IMR-90 (cell line): Measurements from ENCODE around the gene CUL9. TPM values are rescaled to one million over a fixed set of nuclear protein-coding genes. Genes with fewer than 3 reads are reported as not detected.

Experiments used
- ATAC-seq: fragments of 200-7000 bp; cut with Tn5 transposase; 2 replicates; pipeline ENCODE4 v1.9.1; 2020; ENCODE audit warnings: low read depth, mild to moderate bottlenecking, moderate library complexity
- BruUV-seq: library from RNA; stranded (reverse); fragments of 400-500 nt; replicated peaks from 2 replicates; lab custom pipeline; 2021; lab: Mats Ljungman, UMichigan
- CTCF ChIA-PET: fragments of 300-600 bp; formaldehyde crosslinking; extraction: SDS; loops from one replicate; lab custom pipeline; 2021; ENCODE audit warnings: antibody characterized with exemption; lab: Yijun Ruan, JAX
- POLR2A ChIA-PET: fragments of 300-600 bp; sonication (Branson Sonifier 250); formaldehyde crosslinking; loops from one replicate; lab custom pipeline; 2022; ENCODE audit warnings: antibody characterized with exemption; ENCODE audit not compliant: unreplicated experiment; lab: Charles Lee
- DNase-seq: peaks from one replicate; pipeline ENCODE4 v3.0.0; 2013
- H2AFZ ChIP-seq: replicated peaks from 2 replicates; pipeline ENCODE3; 2013; ENCODE audit warnings: low read length, mild to moderate bottlenecking; ENCODE audit not compliant: poor library complexity
- H2AK5ac ChIP-seq: 2 replicates; pipeline ENCODE4 v1.6.1; 2013; ENCODE audit warnings: low read depth, low read length, inconsistent platforms
- H2AK9ac ChIP-seq: replicated peaks from 2 replicates; pipeline ENCODE3; 2013; ENCODE audit warnings: mild to moderate bottlenecking, low read depth, low read length, moderate library complexity; ENCODE audit not compliant: poor library complexity
- H2BK120ac ChIP-seq: 2 replicates; pipeline ENCODE4 v1.6.1; 2013; ENCODE audit warnings: low read depth, low read length, inconsistent platforms
- H2BK15ac ChIP-seq: 3 replicates; pipeline ENCODE4 v1.6.1; 2013; ENCODE audit warnings: low read depth, low read length, inconsistent platforms
- H2BK20ac ChIP-seq: 2 replicates; pipeline ENCODE4 v1.6.1; 2013; ENCODE audit warnings: low read depth, mild to moderate bottlenecking, inconsistent platforms, low read length, moderate library complexity
- H2BK5ac ChIP-seq: 2 replicates; pipeline ENCODE4 v1.6.1; 2013; ENCODE audit warnings: mild to moderate bottlenecking, low read depth, low read length, inconsistent platforms; ENCODE audit not compliant: poor library complexity, severe bottlenecking
- H3K14ac ChIP-seq: replicated peaks from 2 replicates; pipeline ENCODE4 v1.6.1; 2013; ENCODE audit warnings: low read depth, low read length, inconsistent platforms
- H3K18ac ChIP-seq: 2 replicates; pipeline ENCODE4 v1.6.1; 2013; ENCODE audit warnings: low read depth, low read length, control low read depth
- H3K23ac ChIP-seq: 2 replicates; pipeline ENCODE4 v1.6.1; 2013; ENCODE audit warnings: low read depth, low read length, inconsistent platforms
- H3K27ac ChIP-seq: 2 replicates; pipeline ENCODE4 v1.5.1; 2013; ENCODE audit warnings: mild to moderate bottlenecking, control low read depth, low read length; ENCODE audit not compliant: insufficient read depth
- H3K27me3 ChIP-seq: 2 replicates; pipeline ENCODE4 v1.6.1; 2013; ENCODE audit warnings: low read length; ENCODE audit not compliant: control insufficient read depth, insufficient read depth
- H3K36me3 ChIP-seq: 2 replicates; pipeline ENCODE4 v1.6.1; 2013; ENCODE audit warnings: low read length, mixed read lengths; ENCODE audit not compliant: control insufficient read depth, insufficient read depth
- H3K4ac ChIP-seq: 2 replicates; pipeline ENCODE4 v1.6.1; 2013; ENCODE audit warnings: low read depth, low read length, inconsistent platforms
- H3K4me1 ChIP-seq: 2 replicates; pipeline ENCODE4 v1.6.1; 2013; ENCODE audit warnings: low read length, mixed read lengths; ENCODE audit not compliant: control insufficient read depth, insufficient read depth
- H3K4me2 ChIP-seq: 2 replicates; pipeline ENCODE4 v1.6.1; 2013; ENCODE audit warnings: low read depth, mild to moderate bottlenecking, control low read depth, low read length, moderate library complexity
- H3K4me3 ChIP-seq: 2 replicates; pipeline ENCODE4 v1.5.1; 2013; ENCODE audit warnings: low read depth, mild to moderate bottlenecking, control low read depth, low read length, moderate library complexity; ENCODE audit not compliant: insufficient read depth
- H3K56ac ChIP-seq: 2 replicates; pipeline ENCODE4 v1.6.1; 2013; ENCODE audit warnings: low read length, inconsistent platforms; ENCODE audit not compliant: insufficient read depth; ENCODE audit errors: extremely low read depth
- H3K79me1 ChIP-seq, 2 experiments: 2 replicates each; pipeline ENCODE4 v1.6.1; 2013; ENCODE audit warnings: low read length in 2 of 2, inconsistent platforms in 1 of 2, low read depth in 1 of 2
- H3K9ac ChIP-seq: 2 replicates; pipeline ENCODE4 v1.6.1; 2013; ENCODE audit warnings: low read depth, low read length, control low read depth
- H3K9me1 ChIP-seq: 2 replicates; pipeline ENCODE4 v1.6.1; 2013; ENCODE audit warnings: low read length, inconsistent platforms; ENCODE audit not compliant: insufficient read depth
- H3K9me3 ChIP-seq: 2 replicates; pipeline ENCODE4 v1.6.1; 2013; ENCODE audit warnings: low read length; ENCODE audit not compliant: control insufficient read depth, insufficient read depth
- H4K20me1 ChIP-seq: 2 replicates; pipeline ENCODE4 v1.6.1; 2013; ENCODE audit warnings: low read length, inconsistent platforms; ENCODE audit not compliant: insufficient read depth
- H4K5ac ChIP-seq: 2 replicates; pipeline ENCODE4 v1.6.1; 2013; ENCODE audit warnings: mild to moderate bottlenecking, low read depth, low read length, control low read depth
- H4K8ac ChIP-seq, 2 experiments: 2 replicates each; pipeline ENCODE4 v1.6.1; 2013; ENCODE audit warnings: low read depth in 2 of 2, low read length in 2 of 2, control low read depth in 1 of 2, inconsistent platforms in 1 of 2
- H4K91ac ChIP-seq: 2 replicates; pipeline ENCODE4 v1.6.1; 2013; ENCODE audit warnings: low read depth, low read length, inconsistent platforms; ENCODE audit not compliant: insufficient read depth
- BHLHE40 ChIP-seq: fragments of 150-350 bp; IDR thresholded peaks from 2 replicates; pipeline ENCODE4 v1.6.1; 2016; ENCODE audit warnings: mild to moderate bottlenecking, low read depth, low read length
- CEBPB ChIP-seq: IDR thresholded peaks from 2 replicates; pipeline ENCODE4 v1.6.1; 2012; ENCODE audit warnings: low read depth, low read length, improper control_type of control experiment
- CHD1 ChIP-seq: IDR thresholded peaks from 2 replicates; pipeline ENCODE4 v1.6.1; 2012; ENCODE audit warnings: low read depth, low read length, improper control_type of control experiment
- RAD21 ChIP-seq: IDR thresholded peaks from 2 replicates; pipeline ENCODE4 v1.6.1; 2012; ENCODE audit warnings: low read length, improper control_type of control experiment
- RCOR1 ChIP-seq: IDR thresholded peaks from 2 replicates; pipeline ENCODE4 v1.6.1; 2012; ENCODE audit warnings: mild to moderate bottlenecking, low read length, improper control_type of control experiment; ENCODE audit not compliant: insufficient replicate concordance
- SMC3 ChIP-seq: fragments of 150-350 bp; IDR thresholded peaks from 2 replicates; pipeline ENCODE4 v1.6.1; 2016; ENCODE audit warnings: low read depth, mild to moderate bottlenecking, antibody characterized with exemption, low read length, moderate library complexity
- WGBS, 2 experiments: methylation state at CpG; one replicate each; pipeline versions ENCODE4 v1.1.5 to v1.1.7; 2013; ENCODE audit warnings: missing lambda C conversion rate in 2 of 2; ENCODE audit not compliant: insufficient read length in 1 of 2; ENCODE audit errors: extremely low coverage in 2 of 2; 5-methylcytosine and 5-hydroxymethylcytosine counted together
- dilution Hi-C: fragments of 300-500 bp; cut with HindIII; formaldehyde crosslinking; loops from one replicate; pipeline ENCODE4 v1.14.3; 2018; ENCODE audit warnings: low sequenced_read_pairs; ENCODE audit not compliant: unreplicated experiment
- in situ Hi-C: fragments of 300-500 bp; cut with MboI; formaldehyde crosslinking; loops from 3 replicates; pipeline ENCODE4 v1.14.3; 2019; ENCODE audit warnings: low sequenced_read_pairs, inconsistent platforms, mixed read lengths
- intact Hi-C: fragments of 100-400 bp; cut with micrococcal nuclease; formaldehyde crosslinking; loops from 2 replicates; pipeline ENCODE4 v1.10.0; 2022
- polyA plus RNA-seq, 3 experiments: library from polyadenylated mRNA; depleted of rRNA; stranded (reverse); fragments of >200 nt; gene quantifications; 2 replicates each; pipeline ENCODE4 v1.2.3, GENCODE V29; 2012; ENCODE audit warnings: low replicate concordance in 1 of 3
- total RNA-seq: library from RNA; depleted of rRNA; stranded (reverse); fragments of >200 nt; gene quantifications from 2 replicates; pipeline ENCODE4 v1.2.3, GENCODE V29; 2012

The CUL9 gene
- total and polyA plus RNA-seq, 2 of the 4 experiments (the other 2 are of a cell fraction) = 7.7 to 19.5 TPM

DNA sequence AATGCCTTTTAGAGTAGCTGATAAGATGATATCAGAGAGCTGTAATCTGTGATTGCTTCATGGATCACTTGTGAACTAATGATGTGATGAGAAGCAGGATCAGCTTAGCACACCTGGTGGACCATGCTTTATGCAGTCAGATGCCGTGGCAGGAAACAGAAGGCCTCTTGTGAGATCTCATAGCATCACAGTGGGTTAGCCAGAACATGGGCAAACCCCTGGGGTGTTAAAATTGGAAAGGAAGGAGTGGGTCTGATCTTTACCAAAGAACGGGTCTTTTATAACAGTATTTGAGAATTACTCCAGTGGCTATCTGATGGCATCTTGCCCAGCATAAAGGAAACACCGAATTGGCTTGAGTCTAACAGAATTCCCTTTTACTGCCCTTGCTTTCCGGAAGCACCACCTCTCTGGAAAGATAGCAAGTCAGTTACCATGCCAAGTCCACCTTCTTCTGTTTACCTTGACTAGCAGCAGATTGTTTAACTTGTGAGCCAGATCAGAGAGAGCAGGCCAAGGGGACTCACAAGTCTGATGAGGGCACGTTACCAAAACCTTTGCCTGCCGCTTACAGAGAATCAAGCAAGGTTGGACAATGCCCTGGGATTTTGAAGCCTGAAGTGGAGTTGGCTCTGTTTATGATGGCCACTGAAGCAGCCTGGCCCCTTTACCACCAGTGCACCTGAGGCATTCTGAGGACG lies 31.8 kb upstream of the CUL9 start (continued):
- TF ChIP-seq BHLHE40 = no peak

DNA sequence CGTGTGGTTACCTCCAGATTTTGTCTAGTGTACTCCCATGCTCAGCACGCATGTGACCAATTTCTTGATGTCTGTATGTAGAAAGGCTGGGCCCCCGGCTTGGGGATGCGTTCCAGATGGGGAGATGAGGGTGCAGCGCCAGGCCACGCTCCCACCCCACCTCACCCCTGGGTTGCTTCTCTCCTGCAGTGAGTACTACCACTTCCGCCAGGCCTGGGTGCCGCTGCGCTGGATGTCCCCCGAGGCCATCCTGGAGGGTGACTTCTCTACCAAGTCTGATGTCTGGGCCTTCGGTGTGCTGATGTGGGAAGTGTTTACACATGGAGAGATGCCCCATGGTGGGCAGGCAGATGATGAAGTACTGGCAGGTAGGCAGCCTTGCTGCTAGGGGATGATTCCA lies 22.4 kb upstream of the CUL9 start:
- dilution Hi-C loops = no loop called here
- H2BK15ac ChIP-seq = no peak overlapping the region
- H2AK9ac ChIP-seq = no peak overlapping the region
- H2AFZ ChIP-seq = no peak overlapping the region
- H3K79me1 ChIP-seq = no peaks in the 10 kb centered on the region; a peak in 1 of 4 replicates
- no peak for DNase-seq
- BruUV-seq = no TSS peak
- no CpG with 5 or more reads among the region's 11 CpGs for WGBS, 2 experiments
- H4K5ac ChIP-seq = no peak overlapping the region
- H3K36me3 ChIP-seq = peaks cover 39% of the 10 kb centered on the region
- no peak overlapping the region for H3K27ac ChIP-seq
- intact Hi-C loops = no loop called here
- H3K4ac ChIP-seq = no peak overlapping the region
- no peak overlapping the region for H4K8ac ChIP-seq
- H2BK120ac ChIP-seq = no peak overlapping the region
- in situ Hi-C loops = no loop called here
- no peak overlapping the region for H3K9ac ChIP-seq
- H3K9me1 ChIP-seq = no peaks in the 10 kb centered on the region
- no peak overlapping the region for H3K4me2 ChIP-seq
- H3K23ac ChIP-seq = no peak overlapping the region
- CTCF ChIA-PET = no interaction called here
- no peak overlapping the region for H2BK20ac ChIP-seq
- H2AK5ac ChIP-seq = no peak overlapping the region
- no peak for TF ChIP-seq RCOR1
- TF ChIP-seq CHD1 = no peak
- no peak for TF ChIP-seq RAD21
- TF ChIP-seq CEBPB = no peak
- no peak for TF ChIP-seq SMC3
- H3K9me3 ChIP-seq = no peaks in the 10 kb centered on the region
- no peak overlapping the region for H2BK5ac ChIP-seq
- no peak overlapping the region for H3K14ac ChIP-seq
- no peak overlapping the region for H3K56ac ChIP-seq
- POLR2A ChIA-PET = no interaction called here
- H4K20me1 ChIP-seq = no peaks in the 10 kb centered on the region; the same call in 1 of the 2 replicates
- H3K18ac ChIP-seq = no peak overlapping the region
- H3K27me3 ChIP-seq = no peaks in the 10 kb centered on the region
- H3K4me3 ChIP-seq = no peak overlapping the region
- H4K91ac ChIP-seq = no peak overlapping the region
- no peaks in the 10 kb centered on the region for H3K4me1 ChIP-seq
- no peak for ATAC-seq
